H9 (cell line): Measurements from ENCODE around the gene MAEA. TPM values are rescaled to one million over a fixed set of nuclear protein-coding genes. Genes with fewer than 3 reads are reported as not detected.

Experiments
- DNase-seq: peaks from one replicate; pipeline ENCODE4 v3.0.0-alpha.2; 2017
- H2AFZ ChIP-seq: one replicate; pipeline ENCODE4 v1.6.1; 2013; ENCODE audit warnings: mild to moderate bottlenecking, low read length, control low read depth, moderate library complexity
- H2AK5ac ChIP-seq: 2 replicates; pipeline ENCODE4 v1.6.1; 2013; ENCODE audit warnings: low read length, control low read depth, mixed read lengths; ENCODE audit not compliant: insufficient read length
- H2BK120ac ChIP-seq: one replicate; pipeline ENCODE4 v1.6.1; 2013; ENCODE audit warnings: low read depth, mild to moderate bottlenecking, low read length, control low read depth, inconsistent platforms; ENCODE audit not compliant: poor library complexity, severe bottlenecking
- H2BK12ac ChIP-seq: 2 replicates; pipeline ENCODE4 v1.6.1; 2013; ENCODE audit warnings: low read length, control low read depth, mixed read lengths, low read depth; ENCODE audit not compliant: insufficient read length
- H2BK15ac ChIP-seq: 2 replicates; pipeline ENCODE4 v1.6.1; 2013; ENCODE audit warnings: low read depth, low read length, control low read depth
- H2BK20ac ChIP-seq: one replicate; pipeline ENCODE4 v1.6.1; 2013; ENCODE audit warnings: low read depth, mild to moderate bottlenecking, low read length, control low read depth, inconsistent platforms; ENCODE audit not compliant: poor library complexity, severe bottlenecking
- H2BK5ac ChIP-seq: 2 replicates; pipeline ENCODE4 v1.6.1; 2013; ENCODE audit warnings: low read length, control low read depth, mixed read lengths; ENCODE audit not compliant: insufficient read length
- H3K14ac ChIP-seq: 2 replicates; pipeline ENCODE4 v1.6.1; 2013; ENCODE audit warnings: low read length, control low read depth; ENCODE audit not compliant: insufficient read depth
- H3K18ac ChIP-seq: 2 replicates; pipeline ENCODE4 v1.6.1; 2013; ENCODE audit warnings: low read depth, mild to moderate bottlenecking, mixed read lengths, low read length, control low read depth; ENCODE audit not compliant: insufficient read length
- H3K23ac ChIP-seq: 2 replicates; pipeline ENCODE4 v1.6.1; 2013; ENCODE audit warnings: low read length, control low read depth, mixed read lengths, low read depth; ENCODE audit not compliant: insufficient read length
- H3K23me2 ChIP-seq: 2 replicates; pipeline ENCODE4 v1.6.1; 2013; ENCODE audit warnings: low read depth, mild to moderate bottlenecking, mixed read lengths, low read length, control low read depth; ENCODE audit not compliant: insufficient read length, poor library complexity, severe bottlenecking
- H3K27ac ChIP-seq: 2 replicates; pipeline ENCODE4 v1.5.1; 2013; ENCODE audit warnings: low read length, control low read depth, mixed read lengths, low read depth; ENCODE audit not compliant: insufficient read length
- H3K27me3 ChIP-seq: 2 replicates; pipeline ENCODE4 v1.6.1; 2013; ENCODE audit warnings: low read length, control low read depth, inconsistent platforms; ENCODE audit not compliant: insufficient read depth
- H3K4ac ChIP-seq: 2 replicates; pipeline ENCODE4 v1.6.1; 2013; ENCODE audit warnings: low read depth, mild to moderate bottlenecking, control low read depth, inconsistent platforms, low read length, moderate library complexity
- H3K4me1 ChIP-seq: 2 replicates; pipeline ENCODE4 v1.6.1; 2013; ENCODE audit warnings: low read length, control low read depth, inconsistent platforms; ENCODE audit not compliant: insufficient read depth
- H3K4me2 ChIP-seq: 2 replicates; pipeline ENCODE4 v1.6.1; 2013; ENCODE audit warnings: low read length, control low read depth, mixed read lengths; ENCODE audit not compliant: insufficient read length, insufficient read depth
- H3K56ac ChIP-seq: 2 replicates; pipeline ENCODE4 v1.6.1; 2013; ENCODE audit warnings: low read depth, mild to moderate bottlenecking, mixed read lengths, low read length, control low read depth; ENCODE audit not compliant: insufficient read length
- H3K79me1 ChIP-seq: 2 replicates; pipeline ENCODE4 v1.6.1; 2013; ENCODE audit warnings: low read depth, mild to moderate bottlenecking, moderate library complexity, low read length, control low read depth, inconsistent platforms; ENCODE audit not compliant: insufficient read depth, poor library complexity, severe bottlenecking
- H3K79me2 ChIP-seq: 2 replicates; pipeline ENCODE4 v1.6.1; 2013; ENCODE audit warnings: low read length, control low read depth, inconsistent platforms; ENCODE audit not compliant: insufficient read depth
- H3K9ac ChIP-seq: 2 replicates; pipeline ENCODE4 v1.6.1; 2013; ENCODE audit warnings: low read length, control low read depth, mixed read lengths; ENCODE audit not compliant: insufficient read length; ENCODE audit errors: extremely low read depth
- H3K9me3 ChIP-seq: one replicate; pipeline ENCODE4 v1.6.1; 2013; ENCODE audit warnings: low read depth, low read length, inconsistent platforms; ENCODE audit not compliant: control insufficient read depth
- H3T11ph ChIP-seq: one replicate; pipeline ENCODE4 v1.6.1; 2013; ENCODE audit warnings: mild to moderate bottlenecking, low read length, control low read depth, inconsistent platforms
- H4K20me1 ChIP-seq: one replicate; pipeline ENCODE4 v1.6.1; 2013; ENCODE audit not compliant: control insufficient read depth, insufficient read length, insufficient read depth
- H4K5ac ChIP-seq: 2 replicates; pipeline ENCODE4 v1.6.1; 2013; ENCODE audit warnings: low read depth, mild to moderate bottlenecking, mixed read lengths, low read length, control low read depth; ENCODE audit not compliant: insufficient read length
- H4K8ac ChIP-seq: replicated peaks from 2 replicates; pipeline ENCODE4 v1.6.1; 2013; ENCODE audit warnings: low read length, control low read depth, mixed read lengths, low read depth; ENCODE audit not compliant: insufficient read length
- H4K91ac ChIP-seq: 2 replicates; pipeline ENCODE4 v1.6.1; 2013; ENCODE audit warnings: low read depth, mild to moderate bottlenecking, moderate library complexity, mixed read lengths, low read length, control low read depth; ENCODE audit not compliant: insufficient read length
- H3K27ac Mint-ChIP-seq, 3 experiments: 2 replicates in 2 of 3; 3 replicates in 1 of 3; pipeline ENCODE4 v1.8.0; 2020 to 2021; ENCODE audit warnings: mixed read lengths in 3 of 3, mild to moderate bottlenecking in 1 of 3, moderate library complexity in 1 of 3
- H3K27me3 Mint-ChIP-seq: 2 replicates; pipeline ENCODE4 v1.8.0; 2021; ENCODE audit warnings: low read depth, mild to moderate bottlenecking, moderate library complexity, mixed read lengths
- H3K36me3 Mint-ChIP-seq, 3 experiments: 2 replicates in 2 of 3; 3 replicates in 1 of 3; pipeline ENCODE4 v1.8.0; 2020 to 2021; ENCODE audit warnings: low read depth in 3 of 3, mixed read lengths in 3 of 3; ENCODE audit not compliant: insufficient read depth in 1 of 3
- H3K4me1 Mint-ChIP-seq, 2 experiments: 2 replicates each; pipeline ENCODE4 v1.8.0; 2020; ENCODE audit warnings: mixed read lengths in 2 of 2
- H3K4me3 Mint-ChIP-seq, 2 experiments: 2 replicates in 1 of 2; 3 replicates in 1 of 2; pipeline ENCODE4 v1.8.0; 2020 to 2021; ENCODE audit warnings: mild to moderate bottlenecking in 2 of 2, mixed read lengths in 2 of 2, moderate library complexity in 1 of 2
- H3K9me3 Mint-ChIP-seq, 2 experiments: 2 replicates in 1 of 2; 3 replicates in 1 of 2; pipeline ENCODE4 v1.8.0; 2020; ENCODE audit warnings: mild to moderate bottlenecking in 2 of 2, mixed read lengths in 2 of 2, moderate library complexity in 1 of 2
- WGBS: extraction: QIAGEN DNeasy Blood & Tissue Kit; methylation state at CpG from one replicate; pipeline ENCODE4 v1.1.7; 2013; ENCODE audit warnings: missing lambda C conversion rate, low lambda C conversion rate, mixed read lengths; ENCODE audit not compliant: insufficient read length; ENCODE audit errors: extremely low coverage; 5-methylcytosine and 5-hydroxymethylcytosine counted together
- total RNA-seq: library from RNA; stranded (reverse); gene quantifications from 2 replicates; pipeline ENCODE4 v1.2.1, GENCODE V29; 2021
- TF ChIP-seq, protein P1 (sequence below): fragments of 200-600 bp; sonication (generic); conservative IDR thresholded peaks from 3 replicates; pipeline ENCODE4 v1.8.0; 2021; ENCODE audit warnings: antibody characterized with exemption, mild to moderate bottlenecking

The MAEA gene
- total RNA-seq, 1 experiment from 2014 or later: 85.6 TPM

DNA sequence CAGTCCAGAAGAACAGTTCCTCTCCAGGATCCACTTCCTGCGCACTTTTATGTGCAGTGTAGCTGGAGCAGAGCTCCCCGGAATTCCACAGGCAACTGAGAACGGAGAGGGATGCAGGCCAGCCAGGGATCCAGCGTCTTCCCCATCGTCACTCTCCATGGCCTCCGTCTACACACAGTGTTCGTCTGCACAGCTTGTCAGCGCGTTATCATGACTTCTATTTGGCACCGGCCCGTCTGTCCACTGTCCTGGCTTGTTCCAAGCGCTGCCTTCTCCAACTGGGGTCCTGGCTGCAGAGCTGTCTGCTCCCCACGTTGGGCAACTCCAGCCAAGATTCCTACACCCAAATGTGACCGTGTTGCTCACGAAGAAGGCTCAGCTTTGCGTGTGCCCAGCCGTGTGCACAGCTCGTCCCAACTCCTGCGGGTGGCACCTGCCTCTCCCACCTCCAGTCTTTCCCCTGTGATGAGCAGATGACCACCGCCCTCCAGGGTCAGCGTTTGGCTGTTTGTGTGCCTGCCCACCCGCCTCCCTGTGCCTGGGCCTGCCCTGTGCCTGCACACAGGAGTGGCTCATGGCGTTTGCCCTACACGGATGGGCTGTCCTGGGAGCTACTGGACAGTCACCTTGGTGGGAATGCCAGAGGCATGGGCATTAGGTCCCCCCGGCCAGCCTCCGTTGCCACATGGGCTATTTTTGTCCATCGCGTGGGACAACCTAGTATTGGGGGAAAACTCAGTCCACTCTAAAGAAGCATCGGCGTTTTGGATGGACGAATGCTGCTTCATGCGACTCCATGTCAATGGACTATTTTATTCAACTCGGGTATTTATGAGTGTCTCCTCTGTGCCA lies 38.5 kb upstream of the MAEA start:
- peaks cover 5 to 9% of the 10 kb centered on the region in 2 experiments; a peak in 3 of 4 replicates for H3K4me1 Mint-ChIP-seq
- H3K4me2 ChIP-seq: no peak overlapping the region
- peaks cover 14% of the 10 kb centered on the region; the same call in 1 of the 2 replicates for H3K79me2 ChIP-seq
- H3K79me1 ChIP-seq: no peaks in the 10 kb centered on the region
- H3K27me3 Mint-ChIP-seq: peaks cover 44% of the 10 kb centered on the region
- H3K9me3 ChIP-seq: peaks cover 38% of the 10 kb centered on the region
- no peaks in the 10 kb centered on the region for H3K27me3 ChIP-seq
- H3T11ph ChIP-seq: no peak overlapping the region
- H3K14ac ChIP-seq: no peak overlapping the region
- no peak overlapping the region for H3K9ac ChIP-seq
- no peak for DNase-seq
- H4K8ac ChIP-seq: no peak overlapping the region
- no peak overlapping the region for H3K27ac ChIP-seq
- H3K4me3 Mint-ChIP-seq: peak overlapping the region; percentile 37 to 66
- H3K23ac ChIP-seq: no peak overlapping the region
- H2BK15ac ChIP-seq: no peak overlapping the region
- no peak overlapping the region for H2BK5ac ChIP-seq
- H3K27ac Mint-ChIP-seq: no peak overlapping the region
- H4K5ac ChIP-seq: no peak overlapping the region
- H3K36me3 Mint-ChIP-seq: peaks cover 43 to 50% (median 44%) of the 10 kb centered on the region in 3 experiments
- H2BK120ac ChIP-seq: no peak overlapping the region
- no peak overlapping the region for H3K56ac ChIP-seq
- peaks cover 7% of the 10 kb centered on the region for H3K23me2 ChIP-seq
- no peak overlapping the region for H2AFZ ChIP-seq
- H2BK12ac ChIP-seq: no peak overlapping the region
- H2AK5ac ChIP-seq: no peak overlapping the region
- TF ChIP-seq, protein P1, sequence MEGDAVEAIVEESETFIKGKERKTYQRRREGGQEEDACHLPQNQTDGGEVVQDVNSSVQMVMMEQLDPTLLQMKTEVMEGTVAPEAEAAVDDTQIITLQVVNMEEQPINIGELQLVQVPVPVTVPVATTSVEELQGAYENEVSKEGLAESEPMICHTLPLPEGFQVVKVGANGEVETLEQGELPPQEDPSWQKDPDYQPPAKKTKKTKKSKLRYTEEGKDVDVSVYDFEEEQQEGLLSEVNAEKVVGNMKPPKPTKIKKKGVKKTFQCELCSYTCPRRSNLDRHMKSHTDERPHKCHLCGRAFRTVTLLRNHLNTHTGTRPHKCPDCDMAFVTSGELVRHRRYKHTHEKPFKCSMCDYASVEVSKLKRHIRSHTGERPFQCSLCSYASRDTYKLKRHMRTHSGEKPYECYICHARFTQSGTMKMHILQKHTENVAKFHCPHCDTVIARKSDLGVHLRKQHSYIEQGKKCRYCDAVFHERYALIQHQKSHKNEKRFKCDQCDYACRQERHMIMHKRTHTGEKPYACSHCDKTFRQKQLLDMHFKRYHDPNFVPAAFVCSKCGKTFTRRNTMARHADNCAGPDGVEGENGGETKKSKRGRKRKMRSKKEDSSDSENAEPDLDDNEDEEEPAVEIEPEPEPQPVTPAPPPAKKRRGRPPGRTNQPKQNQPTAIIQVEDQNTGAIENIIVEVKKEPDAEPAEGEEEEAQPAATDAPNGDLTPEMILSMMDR: no peak
- H2BK20ac ChIP-seq: no peak overlapping the region
- WGBS: no CpG with 5 or more reads among the region's 33 CpGs
- H4K20me1 ChIP-seq: no peaks in the 10 kb centered on the region
- no peak overlapping the region for H4K91ac ChIP-seq
- H3K4ac ChIP-seq: no peak overlapping the region
- H3K4me1 ChIP-seq: no peaks in the 10 kb centered on the region
- no peak overlapping the region for H3K18ac ChIP-seq
- H3K9me3 Mint-ChIP-seq: peaks cover 59 to 63% of the 10 kb centered on the region in 2 experiments
